Stimulated activated CD4-positive, alpha-beta T cell treated with anti-CD3 and anti-CD28 coated beads, Interleukin-4, amount 100 ng/mL, for 4 hours (primary cell): ENCODE measurements around the gene COL4A4.

Source experiments
- DNase-seq, 2 experiments: peaks; one replicate each; pipeline ENCODE4 v3.0.0-alpha.2; 2020

The COL4A4 gene

DNA sequence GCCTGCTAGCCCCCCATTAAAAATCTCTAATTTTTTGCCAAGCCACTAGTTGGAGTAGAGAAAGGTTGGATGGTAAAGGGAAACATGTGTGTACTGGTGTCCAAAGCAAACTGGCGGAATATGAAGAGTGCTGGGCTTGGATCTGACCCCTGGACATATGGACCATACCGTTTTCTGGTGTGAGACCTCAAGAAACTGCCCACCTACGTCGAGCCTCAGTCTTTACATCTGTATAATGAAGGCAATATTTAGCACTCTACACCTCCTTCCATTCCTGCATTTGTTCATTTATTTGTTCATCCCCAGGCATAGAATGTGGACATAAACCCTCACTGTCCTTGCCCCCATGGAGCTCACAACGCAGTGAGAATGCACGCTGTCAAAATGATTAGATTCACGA lies 185.7 kb downstream of the COL4A4 start:
- DNase-seq, result no peak

DNA sequence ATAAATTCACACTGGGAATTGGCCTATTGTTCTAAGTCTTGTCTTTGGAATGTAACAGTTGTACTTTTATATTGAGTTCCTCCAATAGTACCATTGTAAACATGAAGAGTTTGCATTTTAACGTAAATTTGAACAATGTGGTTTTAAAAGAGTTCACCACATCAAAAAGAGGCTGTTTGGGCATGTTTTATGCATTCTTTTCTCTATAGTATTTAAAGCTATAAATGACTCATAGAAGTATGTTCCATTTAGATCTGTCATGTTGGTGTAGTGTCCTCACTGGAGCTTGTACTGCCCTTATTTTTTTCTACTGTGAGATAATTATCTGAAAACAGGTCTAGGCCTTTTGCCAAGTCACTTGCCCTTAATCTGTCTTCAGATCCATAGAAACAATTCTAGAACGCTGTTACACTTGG lies 186.2 kb downstream of the COL4A4 start:
- DNase-seq, result no peak

DNA sequence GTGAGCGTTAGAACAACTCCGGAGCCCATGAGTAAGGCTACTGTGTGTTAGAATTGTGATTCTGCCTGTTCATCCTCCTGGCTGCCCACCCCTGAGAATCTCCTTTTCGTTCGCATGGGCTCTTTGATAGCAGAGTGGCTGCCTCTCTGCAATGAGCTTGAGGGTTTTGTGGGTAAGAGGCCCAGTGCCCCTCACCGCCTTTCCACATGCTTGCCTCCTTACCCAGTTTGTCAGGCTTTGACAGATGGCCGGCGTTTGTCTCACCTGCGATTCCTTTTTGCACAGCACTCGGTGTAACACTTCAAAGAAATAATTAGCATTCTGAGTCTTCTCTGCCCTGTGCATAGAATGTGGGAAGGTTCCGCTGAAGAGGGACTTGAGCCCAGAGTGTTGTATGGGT lies 190.2 kb downstream of the COL4A4 start:
- DNase-seq, result no peak

DNA sequence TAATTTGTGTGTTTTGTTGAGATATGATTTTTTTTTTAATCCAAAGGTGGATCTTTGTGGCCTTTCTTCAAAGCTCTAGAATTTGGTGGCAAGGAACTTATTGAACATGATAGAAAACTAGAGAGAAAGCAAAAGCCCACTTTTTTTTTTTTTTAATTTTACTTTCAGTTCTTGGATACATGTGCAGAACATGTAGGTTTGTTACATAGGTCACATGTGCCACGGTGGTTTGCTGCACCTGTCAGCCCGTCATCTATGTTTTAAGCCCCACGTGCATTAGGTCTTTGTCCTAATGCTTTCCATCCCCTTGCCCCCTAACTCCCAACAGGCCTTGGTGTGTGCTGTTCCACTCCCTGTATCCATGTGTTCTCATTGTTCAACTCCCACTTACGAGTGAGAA lies 192.2 kb downstream of the COL4A4 start:
- DNase-seq, result no peak

DNA sequence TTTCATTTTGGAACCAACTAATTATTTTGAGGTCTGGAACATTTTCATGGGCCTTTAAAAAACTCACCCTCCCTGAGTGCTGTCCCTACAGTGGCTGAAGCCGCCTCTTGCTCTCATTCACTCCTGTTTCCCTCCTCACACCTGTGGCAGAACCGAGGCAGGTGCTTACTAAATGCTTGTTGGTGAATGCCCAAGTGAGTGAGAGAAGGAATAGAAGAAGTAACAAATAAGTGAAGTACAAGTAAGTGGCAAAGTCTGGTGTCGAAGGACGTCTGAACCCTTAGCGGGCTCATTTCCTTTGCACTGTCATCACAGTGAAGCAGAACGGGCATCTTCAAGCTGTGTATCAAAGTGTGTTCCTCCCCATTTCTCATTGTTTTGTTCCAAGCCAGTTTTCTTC lies 192.9 kb downstream of the COL4A4 start:
- DNase-seq, result no peak

DNA sequence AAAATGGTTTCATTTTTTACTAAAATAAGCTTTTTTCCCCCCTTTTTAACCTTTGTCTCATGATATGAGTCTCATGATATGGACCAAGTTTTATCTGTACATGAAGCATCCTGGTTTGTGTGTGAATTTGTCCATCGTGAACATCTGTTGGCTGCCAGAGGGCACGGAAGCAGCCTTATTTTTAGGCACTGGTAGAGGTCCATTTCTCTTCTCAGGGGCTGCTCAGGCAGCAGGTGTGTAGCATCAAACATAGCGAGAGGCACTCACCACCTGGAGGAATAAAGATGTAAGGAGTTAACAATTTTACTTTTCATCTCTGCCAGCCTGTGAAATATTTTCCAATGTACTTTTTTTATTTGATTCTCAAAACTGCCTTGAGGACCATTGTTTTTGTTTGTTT lies 193.6 kb downstream of the COL4A4 start:
- DNase-seq, result no peak

DNA sequence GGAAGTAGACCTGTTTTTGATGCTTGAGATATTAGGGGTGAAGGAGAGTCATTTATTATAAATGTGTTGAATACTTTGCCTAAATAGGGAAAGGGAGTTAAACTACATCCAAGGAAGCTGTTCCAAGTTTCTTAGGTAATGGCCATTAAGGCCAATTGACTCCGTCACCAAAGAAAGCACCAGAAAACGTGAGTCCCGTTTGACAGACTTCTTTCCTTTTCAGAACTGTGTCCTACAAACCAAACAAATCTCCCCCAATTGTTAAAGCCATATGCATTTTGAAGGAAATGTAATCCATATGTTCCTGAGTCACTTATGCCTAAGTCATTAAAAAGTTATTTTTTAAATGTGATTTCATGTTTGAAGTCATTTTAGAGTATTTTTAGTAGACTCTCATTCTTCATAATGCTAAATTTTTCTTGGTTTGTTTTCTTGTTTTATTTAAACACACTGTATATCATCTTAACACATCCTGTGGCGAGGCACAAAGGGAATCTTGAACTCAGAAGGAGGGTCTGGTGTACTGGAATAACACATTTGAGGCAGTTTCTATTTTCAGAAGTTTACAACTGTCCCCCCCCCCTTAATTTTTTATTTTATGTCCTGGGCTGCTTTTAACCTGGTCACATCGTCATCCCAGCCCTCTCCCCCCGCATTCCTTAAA lies 194.5 kb downstream of the COL4A4 start:
- no peak for DNase-seq

DNA sequence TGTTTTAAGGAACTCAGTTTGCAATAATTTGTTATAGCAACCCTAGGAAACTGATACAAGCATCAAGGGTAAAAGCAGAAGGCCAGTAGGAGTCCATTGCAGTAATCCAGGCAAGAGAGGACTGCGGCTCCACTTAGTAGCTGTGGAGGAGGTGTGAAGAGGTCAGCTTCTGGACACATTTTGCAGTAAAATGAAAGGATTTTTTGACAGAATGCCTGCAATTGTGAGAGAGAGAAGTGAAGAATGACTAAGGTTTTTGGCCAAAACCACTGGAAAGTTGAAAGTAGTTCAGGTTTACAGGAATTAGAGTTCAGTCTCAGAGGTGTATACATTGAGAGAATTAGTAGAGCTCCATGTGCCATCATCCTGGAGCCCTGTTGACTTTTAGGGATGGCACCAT lies 198.6 kb downstream of the COL4A4 start:
- no peak for DNase-seq

DNA sequence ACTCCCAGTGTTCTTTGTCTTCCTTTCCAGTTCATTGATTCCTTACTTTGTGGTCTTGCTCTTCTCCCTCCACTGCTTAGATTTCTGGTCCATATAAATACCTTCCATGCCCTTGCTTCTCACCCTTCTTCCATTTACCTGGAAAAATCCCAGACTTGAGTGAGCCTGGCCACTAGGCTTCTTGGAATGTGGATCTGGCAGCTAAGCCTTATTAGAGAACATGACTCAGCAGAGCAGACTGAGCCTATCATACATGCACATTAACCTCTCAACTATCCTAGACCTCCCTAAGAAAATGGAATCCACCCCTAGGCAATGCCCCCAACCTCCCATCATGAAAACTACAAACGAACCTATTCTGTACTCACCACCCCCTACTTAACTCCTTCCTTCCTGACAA lies 200.5 kb downstream of the COL4A4 start:
- no peak for DNase-seq

DNA sequence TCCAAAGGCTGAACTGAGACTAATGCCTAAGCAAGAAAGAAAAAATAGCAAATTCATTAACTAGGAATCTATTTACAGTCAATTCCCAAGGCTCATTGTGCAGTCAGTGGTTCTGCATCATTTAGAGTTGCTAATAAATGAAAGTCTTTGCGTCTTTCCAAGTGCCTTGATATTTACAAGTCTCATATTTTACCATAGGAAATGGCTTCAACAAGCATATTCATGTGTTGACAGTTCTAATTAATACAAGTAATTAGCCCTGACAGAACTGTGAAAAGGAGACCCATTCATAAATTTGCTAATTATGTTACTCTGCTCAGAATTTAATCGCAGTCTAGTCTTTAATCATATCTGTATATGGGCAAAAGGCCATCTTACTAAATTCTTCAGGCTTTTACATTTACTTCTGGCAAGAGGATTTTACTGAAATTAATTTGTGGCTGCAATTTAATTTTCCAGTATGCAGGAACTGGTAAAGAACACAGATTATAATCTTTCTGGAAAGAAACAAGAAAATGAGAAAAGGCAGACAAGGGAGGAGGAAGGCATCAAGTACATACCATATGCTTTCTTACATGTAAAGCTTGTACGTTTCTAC lies 201.7 kb downstream of the COL4A4 start:
- DNase-seq, result no peak

DNA sequence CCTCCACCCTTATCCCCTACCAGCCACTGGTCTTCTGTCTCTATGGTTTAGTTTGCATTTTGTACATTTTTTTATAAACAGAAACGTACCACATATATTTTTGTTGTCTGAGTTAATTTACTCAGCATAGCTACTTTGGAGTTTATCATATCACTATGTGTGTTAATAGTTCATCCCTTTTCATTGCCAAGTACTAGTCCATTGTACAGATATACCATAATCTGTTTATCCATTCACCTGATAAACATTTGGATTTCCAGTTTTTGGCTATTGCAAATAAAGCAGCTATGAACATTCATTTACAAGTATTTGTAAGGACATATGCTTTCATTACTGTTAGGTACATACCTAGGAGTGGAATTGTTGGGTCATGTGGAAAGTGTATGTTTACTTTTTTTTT lies 204.6 kb downstream of the COL4A4 start:
- no peak for DNase-seq

DNA sequence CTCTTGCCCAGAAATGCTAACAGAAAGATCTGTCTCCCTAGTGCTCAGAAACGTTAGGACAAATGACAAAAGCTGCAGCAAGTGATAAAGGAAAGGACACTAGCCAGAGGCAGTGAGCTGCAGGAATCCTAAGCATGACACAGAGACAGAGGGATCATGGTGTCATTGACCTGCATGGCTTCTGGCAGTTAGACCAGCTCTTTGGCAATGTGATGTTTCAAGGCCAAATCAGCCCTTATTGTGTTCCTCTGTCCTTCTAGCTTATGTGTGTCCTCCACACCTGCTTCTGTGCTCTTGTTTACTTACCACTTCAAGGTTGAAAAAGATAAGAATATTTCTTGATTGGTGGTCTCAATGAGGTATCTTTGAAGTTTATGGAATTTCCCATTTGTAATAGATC lies 207.3 kb downstream of the COL4A4 start:
- no peak for DNase-seq

DNA sequence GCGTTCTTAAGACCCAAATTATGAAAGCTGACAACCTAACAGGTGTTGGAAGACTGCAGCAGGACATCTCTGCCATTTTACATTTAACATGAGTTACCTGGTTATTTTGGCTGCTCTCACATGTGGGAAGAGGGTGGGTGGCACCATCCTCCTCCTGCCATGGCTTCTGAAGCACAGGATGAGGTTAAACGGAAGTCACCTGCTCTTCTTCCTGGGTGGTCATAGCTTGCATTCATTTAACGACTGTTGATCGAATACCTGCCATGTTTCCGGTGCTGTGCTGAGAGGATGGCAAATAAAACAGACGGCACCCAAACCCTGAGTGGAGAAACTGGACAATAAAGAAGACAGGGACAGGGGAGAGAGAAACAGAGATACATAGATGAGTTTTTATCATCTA lies 210.2 kb downstream of the COL4A4 start:
- DNase-seq, result no peak

DNA sequence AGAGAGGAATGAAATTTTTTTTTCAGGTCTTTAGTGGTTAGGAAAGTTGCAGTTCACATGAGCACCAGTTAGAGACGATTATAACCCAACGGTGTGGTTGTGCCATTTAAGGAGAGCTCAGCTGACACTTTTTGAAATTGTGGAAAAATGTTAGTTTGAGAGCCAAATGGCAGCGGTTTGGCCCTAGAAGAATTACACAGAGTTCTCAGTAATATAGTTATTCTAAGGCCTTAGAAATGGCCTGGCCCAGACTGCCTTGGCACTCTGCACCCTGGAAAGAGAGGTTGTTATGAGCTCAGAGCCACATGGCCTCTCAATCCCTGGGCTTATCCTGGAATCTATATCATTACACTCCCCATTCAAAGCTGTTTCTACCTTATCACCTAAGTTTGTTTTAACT lies 210.8 kb downstream of the COL4A4 start:
- no peak for DNase-seq
